ENCODE results near the gene BAX.

Gene BAX

GRCh38 chr19:48988286-48988685 lies 33.6 kb downstream of the BAX start:
- TF ChIP-seq, protein P1, sequence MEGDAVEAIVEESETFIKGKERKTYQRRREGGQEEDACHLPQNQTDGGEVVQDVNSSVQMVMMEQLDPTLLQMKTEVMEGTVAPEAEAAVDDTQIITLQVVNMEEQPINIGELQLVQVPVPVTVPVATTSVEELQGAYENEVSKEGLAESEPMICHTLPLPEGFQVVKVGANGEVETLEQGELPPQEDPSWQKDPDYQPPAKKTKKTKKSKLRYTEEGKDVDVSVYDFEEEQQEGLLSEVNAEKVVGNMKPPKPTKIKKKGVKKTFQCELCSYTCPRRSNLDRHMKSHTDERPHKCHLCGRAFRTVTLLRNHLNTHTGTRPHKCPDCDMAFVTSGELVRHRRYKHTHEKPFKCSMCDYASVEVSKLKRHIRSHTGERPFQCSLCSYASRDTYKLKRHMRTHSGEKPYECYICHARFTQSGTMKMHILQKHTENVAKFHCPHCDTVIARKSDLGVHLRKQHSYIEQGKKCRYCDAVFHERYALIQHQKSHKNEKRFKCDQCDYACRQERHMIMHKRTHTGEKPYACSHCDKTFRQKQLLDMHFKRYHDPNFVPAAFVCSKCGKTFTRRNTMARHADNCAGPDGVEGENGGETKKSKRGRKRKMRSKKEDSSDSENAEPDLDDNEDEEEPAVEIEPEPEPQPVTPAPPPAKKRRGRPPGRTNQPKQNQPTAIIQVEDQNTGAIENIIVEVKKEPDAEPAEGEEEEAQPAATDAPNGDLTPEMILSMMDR (IDR thresholded peaks at IDR 0.05) = no peak
- no peak for DNase-seq (ENCODE audit: low spot score)

DNA sequence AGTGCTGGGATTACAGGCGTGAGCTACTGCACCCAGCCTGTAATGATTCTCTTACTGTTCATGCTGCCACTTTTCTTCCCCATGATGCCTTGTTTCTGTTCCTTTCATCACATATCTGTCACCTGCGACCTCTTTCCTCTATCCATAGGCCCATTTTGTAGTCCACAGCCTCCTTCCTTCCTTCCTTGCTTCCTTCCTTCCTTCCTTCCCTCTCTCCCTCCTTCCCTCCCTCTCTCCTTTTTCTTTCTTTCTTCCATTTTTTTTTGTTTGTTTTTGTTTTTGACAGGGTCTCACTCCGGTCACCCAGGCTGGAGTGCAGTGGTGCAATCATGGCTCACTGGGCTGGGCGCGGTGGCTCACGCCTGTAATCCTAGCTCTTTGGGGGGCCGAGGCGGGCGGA lies 34.2 kb downstream of the BAX start:
- TF ChIP-seq, protein P1 (IDR thresholded peaks at IDR 0.05) = no peak
- Histone ChIP-seq H3K27ac (no peak overlapping the region), H3K4me3 (no peak overlapping the region)
- DNase-seq (ENCODE audit: low spot score) = no peak

More at GRCh38 chr19:48988286-48988685, 33.6 kb downstream of the BAX start:
- no peak overlapping the region for H3K27ac ChIP-seq
- no peak overlapping the region for H3K4me3 ChIP-seq

DNA sequence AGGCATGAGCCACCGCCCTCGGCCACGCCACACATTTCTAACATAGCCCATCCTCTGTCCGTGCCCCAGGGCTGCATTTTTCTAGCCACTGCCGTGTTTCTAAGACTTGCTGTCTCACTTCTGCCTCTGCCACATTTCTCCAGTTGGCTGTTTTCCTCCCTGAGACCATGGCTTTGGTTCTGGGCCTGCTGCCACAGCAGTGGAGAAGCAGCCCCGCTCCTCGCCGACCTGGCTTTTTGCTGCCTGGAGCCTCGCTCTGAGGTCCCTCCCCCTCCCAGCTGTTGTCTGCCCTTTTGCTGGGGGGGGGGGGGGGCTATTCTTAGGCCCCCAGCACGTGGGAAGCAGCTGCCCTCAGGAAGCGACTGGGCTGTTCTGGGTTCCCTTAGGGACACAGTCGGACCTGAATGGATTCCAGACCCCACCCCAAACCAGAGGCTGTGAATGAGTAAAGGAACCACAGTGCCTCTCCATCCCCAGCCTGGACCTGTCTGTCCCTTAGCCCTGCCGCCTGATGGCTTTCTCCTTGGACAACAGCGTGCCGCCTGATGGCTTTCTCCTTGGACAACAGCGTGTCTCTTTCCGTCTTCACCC lies 35.1 kb downstream of the BAX start:
- TF ChIP-seq, protein P1 (IDR thresholded peaks at IDR 0.05) = no peak
- H3K27ac ChIP-seq = no peak overlapping the region
- no peak overlapping the region for H3K4me3 ChIP-seq
- no peak for DNase-seq (ENCODE audit: low spot score)

GRCh38 chr19:48990400-48990799 lies 35.7 kb downstream of the BAX start:
- no peak overlapping the region for H3K4me3 ChIP-seq
- DNase-seq (ENCODE audit: low spot score) = no peak
- TF ChIP-seq, protein P1 (IDR thresholded peaks at IDR 0.05) = no peak
- no peak overlapping the region for H3K27ac ChIP-seq

DNA sequence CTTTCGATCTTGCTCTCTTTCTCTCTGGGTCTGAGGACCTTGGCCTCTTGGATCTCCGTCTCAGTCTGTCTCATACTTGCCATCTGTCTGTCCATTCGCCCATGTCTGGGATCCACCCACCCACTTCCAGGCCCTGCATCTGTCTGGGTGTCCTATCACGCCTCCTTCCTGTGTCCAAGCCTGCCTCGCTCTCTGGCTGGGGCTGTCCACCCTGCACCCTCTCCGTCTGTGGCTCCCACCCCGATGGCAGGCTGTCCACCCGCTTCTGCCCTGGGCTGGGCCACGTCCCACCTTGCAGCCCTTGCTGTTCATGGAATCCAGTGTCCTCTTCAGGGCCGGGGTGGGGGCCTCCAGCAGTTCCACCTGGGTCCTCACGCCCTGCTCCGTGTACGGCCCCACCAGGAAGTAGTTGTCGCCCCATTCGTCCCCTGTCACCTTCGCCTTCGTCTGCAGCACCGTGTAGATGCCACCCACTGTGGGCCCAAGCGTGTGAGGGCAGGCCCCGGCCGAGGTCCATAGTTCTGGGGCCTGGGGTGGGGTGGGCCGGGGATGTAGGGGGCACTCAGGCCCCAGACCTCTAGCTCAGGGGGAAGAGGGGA lies 36.4 kb downstream of the BAX start:
- DNase-seq (ENCODE audit: low spot score) = no peak
- TF ChIP-seq, protein P1 (IDR thresholded peaks at IDR 0.05) = no peak
- peak overlapping the region; percentile 99 for H3K4me3 ChIP-seq
- peak overlapping the region; percentile 94 to 100 for H3K27ac ChIP-seq

GRCh38 chr19:48991873-48992580 lies 37.4 kb downstream of the BAX start:
- peak; percentile 86 for DNase-seq (ENCODE audit: low spot score)

More at GRCh38 chr19:48991873-48992580, 37.4 kb downstream of the BAX start:
- TF ChIP-seq, protein P1 (IDR thresholded peaks at IDR 0.05) = no peak
- peak overlapping the region; percentile 99 for H3K4me3 ChIP-seq
- peak overlapping the region; percentile 94 to 100 for H3K27ac ChIP-seq

All from coronary artery (tissue), 2 donors.